Measurements from ENCODE around the gene BRWD1.
A peak's percentile ranks its signal among the peaks of the same experiment; 100 is the strongest.

The BRWD1 gene

GRCh38 chr21:39189857-39190604 lies 123.4 kb downstream of the BRWD1 start:
- DNase-seq = no peak

DNA sequence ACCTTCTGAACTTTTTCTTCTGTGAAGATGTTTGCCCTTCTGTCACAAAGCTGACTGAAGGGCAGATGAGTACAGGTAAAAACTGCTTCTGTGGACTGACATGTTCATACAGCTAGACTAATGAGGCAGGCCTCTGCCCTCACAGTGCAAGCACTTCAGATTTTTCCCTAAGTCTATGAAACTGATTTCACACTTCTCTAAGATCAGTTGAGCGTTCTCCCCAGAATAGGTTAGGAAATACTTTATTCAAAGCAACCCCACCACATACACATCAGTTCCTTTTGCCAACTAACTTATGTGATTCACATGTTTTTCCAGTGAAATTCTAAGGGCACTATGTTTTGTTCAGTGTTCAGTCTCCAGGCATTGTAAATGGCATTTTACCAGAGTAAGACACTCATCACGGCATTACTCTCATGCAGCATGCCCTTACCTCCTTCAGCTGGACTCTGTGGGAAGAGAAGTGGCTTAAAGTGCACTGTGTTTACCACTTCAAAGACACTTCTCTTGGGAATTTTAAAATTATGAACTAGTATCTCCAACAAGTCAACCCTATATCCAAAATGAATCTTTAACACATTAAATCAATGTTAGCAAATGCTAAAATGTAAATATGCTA lies 124.8 kb downstream of the BRWD1 start:
- no peak for DNase-seq

- DNase-seq = no peak
Measured at GRCh38 chr21:39187141-39187540, 126.3 kb downstream of the BRWD1 start.

DNA sequence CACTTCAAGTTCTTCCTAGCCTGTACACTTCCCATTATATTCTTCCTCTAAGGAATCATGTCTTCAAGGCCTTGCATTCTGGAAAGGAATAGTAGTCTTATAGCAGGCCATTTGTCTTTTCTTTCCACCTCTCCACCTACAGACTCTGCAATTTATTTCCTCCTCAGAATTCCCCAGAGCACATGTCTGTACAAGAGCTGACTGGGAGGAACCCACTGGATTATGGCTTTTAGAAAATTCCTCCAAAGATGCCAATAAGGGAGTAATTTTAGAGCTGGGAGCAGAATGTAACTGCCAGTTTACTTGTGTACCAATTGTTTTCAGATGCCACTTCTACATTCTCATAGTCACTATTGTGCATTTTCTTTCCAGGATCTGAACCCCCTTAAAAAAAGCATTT lies 126.8 kb downstream of the BRWD1 start:
- DNase-seq = no peak

GRCh38 chr21:39185157-39185556 lies 128.3 kb downstream of the BRWD1 start:
- DNase-seq = no peak

GRCh38 chr21:39184050-39184980 lies 129.1 kb downstream of the BRWD1 start:
- DNase-seq = no peak

- DNase-seq = peak; percentile 89
Measured at GRCh38 chr21:39183272-39184049, 130.0 kb downstream of the BRWD1 start, which contains the start of gene PSMG1. PSMG1 (minus strand) TSS chr21:39183451; CDS start chr21:39183385, 66 bp downstream.

DNA sequence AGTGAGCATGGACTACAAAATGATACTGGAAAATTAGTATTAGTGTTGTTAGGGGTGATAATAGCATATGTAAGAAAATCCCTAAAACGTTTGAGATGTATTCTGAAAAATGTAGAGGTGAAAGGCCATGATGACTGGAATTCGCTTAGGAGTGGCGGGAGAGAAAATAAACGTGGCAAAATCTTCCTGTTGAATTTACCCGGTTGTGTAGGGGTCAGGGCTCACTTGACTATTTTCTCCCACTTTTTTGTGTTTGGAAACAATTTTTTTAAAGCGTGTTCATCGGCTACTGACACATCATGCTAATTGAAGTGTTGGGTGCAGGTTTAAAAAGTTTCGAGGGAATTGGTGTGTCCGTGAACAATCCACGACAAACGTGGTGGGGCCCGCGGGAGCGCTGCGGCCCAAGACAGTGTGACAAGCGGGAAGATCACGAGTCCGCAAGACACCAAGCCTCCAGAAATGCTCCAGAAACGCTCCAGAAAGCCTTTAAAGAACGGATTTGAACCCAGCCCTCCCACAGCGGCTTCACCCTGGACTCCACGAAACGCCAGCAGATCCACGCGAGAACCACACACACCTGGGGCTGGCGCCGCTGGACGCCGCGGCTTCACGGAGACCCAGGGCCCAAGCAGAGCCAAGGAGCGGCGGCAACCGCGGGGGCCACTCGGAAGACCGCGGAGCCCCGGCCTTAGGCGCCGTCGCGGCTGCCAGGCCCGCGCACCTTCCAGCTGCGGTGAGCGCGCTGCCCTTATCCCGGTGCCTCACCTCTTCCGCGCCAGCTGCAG lies 130.8 kb downstream of the BRWD1 start:
- DNase-seq = no peak

DNA sequence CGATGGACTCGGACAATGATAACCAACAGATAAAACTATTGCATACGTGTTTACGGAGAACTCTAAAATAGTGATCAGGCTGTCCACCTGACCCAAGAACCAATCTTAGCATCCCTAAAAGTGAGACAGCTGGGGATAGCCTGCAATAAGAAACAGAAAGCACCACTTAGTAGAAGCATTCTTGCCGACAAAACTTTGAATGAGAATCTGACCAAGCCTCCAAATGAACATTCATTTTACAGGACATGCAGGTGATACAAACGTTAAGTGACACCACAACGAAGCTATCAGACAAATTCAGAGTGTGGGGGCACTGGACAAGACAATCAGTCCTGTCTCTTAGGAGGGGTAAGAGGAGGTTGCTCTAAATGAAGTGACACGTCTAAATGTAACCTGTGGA lies 131.4 kb downstream of the BRWD1 start:
- DNase-seq = no peak

- no peak for DNase-seq
Measured at GRCh38 chr21:39181205-39181818, 132.1 kb downstream of the BRWD1 start.

- no peak for DNase-seq
Measured at GRCh38 chr21:39180429-39181019, 132.9 kb downstream of the BRWD1 start.

DNA sequence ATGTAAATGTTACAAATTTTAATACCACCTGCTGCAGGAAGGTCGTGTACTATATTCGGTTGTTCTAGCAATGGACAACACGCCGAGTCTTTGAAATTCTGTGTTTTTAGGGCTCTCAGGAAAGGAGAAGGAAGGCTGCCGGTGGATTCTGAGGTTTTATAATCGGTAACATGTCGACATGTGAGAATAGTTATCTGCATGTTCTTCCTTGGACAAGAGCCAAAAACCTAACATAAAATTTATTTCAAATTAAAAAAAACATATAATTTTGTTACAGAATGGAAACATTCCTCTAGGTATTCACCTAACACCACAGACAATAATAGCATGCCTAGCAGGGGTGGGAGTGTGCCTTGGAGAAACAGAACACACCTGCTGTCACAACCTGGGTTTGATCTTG lies 135.0 kb downstream of the BRWD1 start:
- DNase-seq = no peak

- DNase-seq = no peak
Measured at GRCh38 chr21:39176271-39176709, 137.1 kb downstream of the BRWD1 start.

DNA sequence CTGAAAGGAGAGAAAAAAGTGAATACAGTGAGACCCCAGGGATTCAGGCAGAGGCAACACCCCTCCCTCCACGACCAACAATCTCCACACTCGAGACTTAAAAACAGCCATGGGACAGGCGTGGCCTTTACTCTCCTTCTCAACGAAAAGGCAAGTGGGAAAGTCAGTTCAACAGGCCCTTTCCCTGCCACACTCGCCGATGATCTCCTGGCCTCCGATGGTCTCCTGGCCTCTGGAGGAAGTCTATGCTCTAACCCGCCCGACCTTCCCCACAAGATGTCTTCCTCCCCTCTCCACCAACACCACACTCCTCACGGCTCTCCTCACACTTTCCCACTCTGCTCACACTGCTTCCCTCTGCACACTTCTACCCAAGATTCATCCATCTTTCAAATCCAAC lies 137.8 kb downstream of the BRWD1 start:
- DNase-seq = no peak

GRCh38 chr21:39175154-39175553 lies 138.3 kb downstream of the BRWD1 start:
- no peak for DNase-seq

DNA sequence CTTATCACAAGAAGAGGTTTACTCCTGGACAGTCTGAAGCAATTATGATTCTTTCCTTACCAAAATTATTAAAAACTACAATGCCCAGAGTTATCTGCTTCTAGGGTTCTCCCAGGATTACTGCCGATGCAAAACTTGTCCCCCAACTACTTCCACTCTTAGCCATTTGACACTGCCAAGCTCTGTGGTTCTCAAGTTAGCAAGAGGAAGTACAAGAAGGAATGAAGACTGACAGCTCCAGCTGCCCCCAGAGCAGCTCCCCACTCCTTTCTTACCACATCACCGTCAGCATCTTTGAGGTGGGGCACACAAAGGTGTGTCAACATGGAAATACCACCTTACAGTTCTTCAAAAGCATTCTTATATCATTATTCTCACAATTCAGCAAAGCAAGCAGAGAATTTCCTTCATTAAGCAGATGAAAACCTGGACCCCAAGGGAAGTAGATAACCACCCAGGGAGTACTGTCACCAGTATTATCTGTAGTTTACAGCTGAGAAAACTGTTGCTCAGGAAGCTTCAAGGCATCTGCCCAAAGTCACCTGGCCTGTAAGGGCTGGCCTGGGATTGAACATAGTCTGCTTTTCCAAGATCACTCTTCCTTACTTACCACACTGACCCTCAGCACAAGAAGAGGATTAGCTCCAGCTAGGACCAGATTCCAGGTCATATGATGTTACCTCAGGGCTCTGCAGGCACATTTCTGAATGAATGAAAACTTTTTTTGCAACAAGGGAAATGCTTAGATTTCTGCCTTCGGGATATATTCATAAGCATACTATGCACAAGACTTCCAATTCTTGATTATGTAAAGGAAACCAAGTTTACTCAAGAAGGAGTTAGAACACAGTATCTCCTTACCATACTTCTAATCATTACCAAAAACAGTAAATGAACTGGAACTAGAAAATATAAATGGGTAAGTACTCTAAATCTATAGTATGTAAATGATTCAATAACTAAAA lies 139.4 kb downstream of the BRWD1 start:
- DNase-seq = no peak

- peak; percentile 70 for DNase-seq
Measured at GRCh38 chr21:39169906-39170305, 143.5 kb downstream of the BRWD1 start.

DNA sequence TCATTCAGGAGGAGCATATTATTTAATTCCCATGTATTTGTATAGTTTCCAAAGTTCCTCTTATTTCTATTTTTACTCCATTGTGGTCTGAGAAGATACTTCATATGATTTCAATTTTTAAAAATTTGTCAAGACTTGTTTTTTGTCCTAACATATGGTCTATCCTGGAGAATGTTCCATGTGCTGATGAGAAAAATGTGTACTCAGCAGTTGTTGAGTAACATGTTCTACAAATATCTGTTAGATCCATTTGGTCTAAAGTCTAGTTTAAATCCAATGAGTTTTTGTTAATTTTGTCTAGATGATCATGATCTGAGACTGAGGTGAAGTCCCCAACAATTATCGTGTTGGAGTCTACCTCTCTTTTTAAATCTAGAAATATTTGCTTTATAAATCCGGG lies 144.6 kb downstream of the BRWD1 start:
- no peak for DNase-seq

DNA sequence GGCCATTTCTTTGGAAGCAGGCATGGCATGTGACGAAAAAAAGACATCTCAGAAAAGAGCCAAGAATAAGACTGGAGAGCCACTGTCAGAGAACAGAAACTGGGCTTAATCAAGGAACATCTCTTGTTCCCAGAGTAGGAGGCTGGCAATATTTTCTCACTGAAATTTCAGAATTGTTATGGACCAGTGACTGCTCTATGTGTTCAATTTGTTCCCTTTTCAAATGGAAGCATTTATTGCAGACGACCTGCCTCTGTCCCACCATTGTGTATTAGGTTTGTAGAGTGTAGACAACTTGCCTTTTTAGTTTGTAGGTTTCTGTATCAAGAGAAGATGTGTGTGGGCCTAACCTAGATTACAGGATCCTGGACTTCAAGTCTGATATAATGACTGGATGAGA lies 148.9 kb downstream of the BRWD1 start:
- no peak for DNase-seq

- DNase-seq = no peak
Measured at GRCh38 chr21:39161064-39161463, 152.4 kb downstream of the BRWD1 start.
